ENCODE results near the gene DCPS. TPM values are rescaled to one million over a fixed set of nuclear protein-coding genes. Genes with fewer than 3 reads are reported as not detected.

The DCPS gene
- polyA plus RNA-seq, 1 of the 3 experiments (the other 2 are of a cell fraction): 48.1 TPM

GRCh38 chr11:126339863-126340434 is 36.1 kb downstream of the DCPS start:
- 79% methylated on average over 8 of the region's 11 CpGs for WGBS (ENCODE audit: low lambda C conversion rate)
- no peak overlapping the region for H2AFZ ChIP-seq (ENCODE audit: low read depth)
- 0 out of 4 replicates have a peak overlapping the region, but pooled peaks of 1 of the 2 experiments have one; percentile 80 for H3K27ac ChIP-seq (ENCODE audit: low read depth in 2 of 2, low read length in 1 of 2)
- no peaks in the 10 kb centered on the region; the same call in 1 of the 2 replicates for H3K79me2 ChIP-seq (ENCODE audit: insufficient read depth)
- no peak for DNase-seq
- peaks cover 22 to 33% of the 10 kb centered on the region in 2 experiments; a peak in 3 of 4 replicates for H3K4me1 ChIP-seq (ENCODE audit: control insufficient read depth in 1 of 2, insufficient read depth in 2 of 2, low read depth in 1 of 2, low read length in 1 of 2)
- H3K9me3 ChIP-seq: no peaks in the 10 kb centered on the region
- no peak overlapping the region for H3K4me3 ChIP-seq (ENCODE audit: low read depth in 2 of 2, low read length in 1 of 2)
- H3K27me3 ChIP-seq (ENCODE audit: insufficient read depth): no peaks in the 10 kb centered on the region
- H4K20me1 ChIP-seq (ENCODE audit: insufficient read depth): no peaks in the 10 kb centered on the region
- CTCF ChIA-PET: interaction anchor here (0.9 to 1.4 kb wide), 3 partner anchors 10 to 101 kb away, joined by 3 to 4 read pairs (median 3); no protein-coding TSS in a partner anchor
- no peak overlapping the region for H3K9ac ChIP-seq
- H3F3A ChIP-seq (replicated peaks; ENCODE audit: insufficient read depth): peaks cover 16% of the 10 kb centered on the region
- POLR2A ChIA-PET: no interaction called here
- no peaks in the 10 kb centered on the region for H3K9me2 ChIP-seq
- H3K4me2 ChIP-seq: no peak overlapping the region
- peaks cover 4 to 6% of the 10 kb centered on the region in 2 experiments for H3K36me3 ChIP-seq (replicated peaks in 1 of 2; ENCODE audit: control insufficient read depth in 1 of 2, insufficient read depth in 2 of 2, low read length in 1 of 2)
- TF ChIP-seq NRF1 (IDR thresholded peaks at IDR 0.05; ENCODE audit: low read depth, low read length) (no peak), MXI1 (IDR thresholded peaks at IDR 0.05; ENCODE audit: low read depth, low read length) (no peak), MAX (IDR thresholded peaks at IDR 0.05; ENCODE audit: low read depth) (no peak), RXRA (IDR thresholded peaks at IDR 0.05; ENCODE audit: borderline replicate concordance, low read depth) (no peak), YY1 (IDR thresholded peaks at IDR 0.05; ENCODE audit: low read depth) (no peak), RCOR1 (IDR thresholded peaks at IDR 0.05; ENCODE audit: low read length) (no peak), SIN3A (IDR thresholded peaks at IDR 0.05; ENCODE audit: borderline replicate concordance, low read depth, low read length) (no peak), IRF3 (IDR thresholded peaks at IDR 0.05; ENCODE audit: low read depth, low read length) (no peak)

DNA sequence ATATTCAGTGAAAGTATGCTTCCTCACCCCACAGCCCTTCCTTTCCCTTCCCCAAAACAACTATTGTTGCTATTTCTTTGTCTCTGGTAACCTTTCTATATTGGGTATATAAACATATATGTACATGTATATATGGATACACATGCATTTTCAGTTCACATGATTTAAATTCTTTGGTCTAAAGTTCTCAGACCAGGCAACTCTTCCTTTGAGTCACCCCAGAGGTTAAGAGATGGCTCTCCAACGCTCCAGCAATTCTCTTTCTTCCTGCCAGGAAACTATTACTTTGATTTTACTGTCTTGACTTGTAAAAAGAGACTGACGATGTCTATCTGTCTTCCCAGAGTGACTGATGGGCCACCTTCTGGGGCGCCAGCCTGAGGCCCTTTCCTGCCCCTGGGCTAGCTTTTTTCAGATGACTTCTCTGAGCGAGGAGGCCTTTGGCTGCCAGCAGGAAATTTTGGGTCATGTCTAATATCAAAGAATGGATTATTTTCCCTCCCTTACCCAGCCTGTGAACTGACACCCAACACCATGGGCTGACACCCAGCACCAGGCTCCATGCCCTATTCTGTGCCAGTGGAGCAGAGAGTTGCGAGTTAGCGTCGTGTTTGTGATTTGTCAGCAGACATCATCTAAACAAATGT is 37.2 kb downstream of the DCPS start:
- no peaks in the 10 kb centered on the region for H3K9me3 ChIP-seq
- no peaks in the 10 kb centered on the region for H3K27me3 ChIP-seq (ENCODE audit: insufficient read depth)
- peaks cover 25 to 36% of the 10 kb centered on the region in 2 experiments; a peak in 3 of 4 replicates for H3K4me1 ChIP-seq (ENCODE audit: control insufficient read depth in 1 of 2, insufficient read depth in 2 of 2, low read depth in 1 of 2, low read length in 1 of 2)
- peak; percentile 34 for TF ChIP-seq PBX3 (IDR thresholded peaks at IDR 0.05)
- no peak for TF ChIP-seq CHD2 (IDR thresholded peaks at IDR 0.05; ENCODE audit: low read length, partially characterized antibody)
- ChIA-PET POLR2A (no interaction called here), CTCF (interaction anchor here (0.9 to 1.4 kb wide), 2 partner anchors 9 to 34 kb away, joined by 3 to 4 read pairs; no protein-coding TSS in a partner anchor)
- no peaks in the 10 kb centered on the region; the same call in 1 of the 2 replicates for H3K79me2 ChIP-seq (ENCODE audit: insufficient read depth)
- H3K4me3 ChIP-seq (ENCODE audit: low read depth in 2 of 2, low read length in 1 of 2): no peak overlapping the region
- no peak for DNase-seq
- 80% methylated on average over 7 of the region's 7 CpGs for WGBS (ENCODE audit: low lambda C conversion rate)
- no peaks in the 10 kb centered on the region for H3K9me2 ChIP-seq
- peaks cover 16% of the 10 kb centered on the region for H3F3A ChIP-seq (replicated peaks; ENCODE audit: insufficient read depth)
- H2AFZ ChIP-seq (ENCODE audit: low read depth): no peak overlapping the region
- peaks cover 4 to 8% of the 10 kb centered on the region in 2 experiments for H3K36me3 ChIP-seq (replicated peaks in 1 of 2; ENCODE audit: control insufficient read depth in 1 of 2, insufficient read depth in 2 of 2, low read length in 1 of 2)
- H3K4me2 ChIP-seq: peak overlapping the region; percentile 28; the same call in 1 of the 2 replicates
- no peak overlapping the region for H3K9ac ChIP-seq
- H4K20me1 ChIP-seq (ENCODE audit: insufficient read depth): no peaks in the 10 kb centered on the region
- H3K27ac ChIP-seq (ENCODE audit: low read depth in 2 of 2, low read length in 1 of 2): peak overlapping the region; percentile 63 to 80

All from SK-N-SH (cell line).